NCI-H1930 (cell line): ENCODE measurements around the gene ALK.

Source experiments
- DNase-seq, 2 experiments: peaks; one replicate each; lab custom pipeline; 2025; lab: John Stamatoyannopoulos, UW

ALK gene

DNA sequence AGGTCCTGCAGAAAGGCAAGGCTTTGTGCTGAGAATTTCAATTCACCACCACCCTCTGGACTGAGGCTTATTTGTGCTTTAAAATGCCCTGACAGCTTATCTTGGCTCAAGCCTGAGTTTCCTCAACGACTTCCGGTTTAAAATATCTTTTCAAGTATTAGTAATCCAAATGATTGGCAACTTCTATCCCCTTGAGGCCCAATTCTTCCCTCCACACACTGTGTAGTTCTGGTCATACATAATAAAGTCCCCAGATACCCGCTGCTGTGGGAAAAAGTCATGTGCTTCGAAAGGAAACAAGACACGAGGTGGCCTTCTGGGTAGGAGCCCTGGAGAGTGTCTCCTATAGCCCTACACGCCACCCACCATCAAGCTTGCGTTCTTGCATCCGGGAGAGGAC, 393.4 kb downstream of the ALK start:
- DNase-seq, result no peak

- no peak for DNase-seq
Observed at GRCh38 chr2:29526587-29527586, 394.5 kb downstream of the ALK start.

GRCh38 chr2:29525921-29526320, 395.5 kb downstream of the ALK start:
- DNase-seq, result no peak

- no peak for DNase-seq
Observed at GRCh38 chr2:29524652-29525051, 396.7 kb downstream of the ALK start.

- DNase-seq, result no peak
Observed at GRCh38 chr2:29522951-29523669, 398.3 kb downstream of the ALK start.

DNA sequence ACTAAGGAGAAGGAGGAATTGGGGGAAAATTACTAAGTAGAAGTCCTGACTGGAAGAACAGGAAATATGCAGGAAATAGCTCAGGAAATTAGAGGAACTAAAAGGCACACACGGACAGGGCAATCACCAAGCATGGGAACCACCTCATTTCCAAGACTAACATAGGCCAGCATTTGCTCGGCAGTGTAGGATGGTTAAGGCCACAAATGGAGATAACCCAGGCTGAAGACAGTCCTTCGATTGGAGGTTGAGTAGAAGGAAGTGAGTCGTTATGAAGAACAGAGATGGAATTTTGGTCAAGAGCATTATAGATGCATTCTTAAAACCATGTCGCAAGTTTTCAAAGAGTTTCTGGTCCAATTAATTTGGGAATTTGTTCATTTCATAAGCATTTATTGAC, 401.4 kb downstream of the ALK start:
- no peak for DNase-seq

- no peak for DNase-seq
Observed at GRCh38 chr2:29519338-29519925, 402.0 kb downstream of the ALK start.

DNA sequence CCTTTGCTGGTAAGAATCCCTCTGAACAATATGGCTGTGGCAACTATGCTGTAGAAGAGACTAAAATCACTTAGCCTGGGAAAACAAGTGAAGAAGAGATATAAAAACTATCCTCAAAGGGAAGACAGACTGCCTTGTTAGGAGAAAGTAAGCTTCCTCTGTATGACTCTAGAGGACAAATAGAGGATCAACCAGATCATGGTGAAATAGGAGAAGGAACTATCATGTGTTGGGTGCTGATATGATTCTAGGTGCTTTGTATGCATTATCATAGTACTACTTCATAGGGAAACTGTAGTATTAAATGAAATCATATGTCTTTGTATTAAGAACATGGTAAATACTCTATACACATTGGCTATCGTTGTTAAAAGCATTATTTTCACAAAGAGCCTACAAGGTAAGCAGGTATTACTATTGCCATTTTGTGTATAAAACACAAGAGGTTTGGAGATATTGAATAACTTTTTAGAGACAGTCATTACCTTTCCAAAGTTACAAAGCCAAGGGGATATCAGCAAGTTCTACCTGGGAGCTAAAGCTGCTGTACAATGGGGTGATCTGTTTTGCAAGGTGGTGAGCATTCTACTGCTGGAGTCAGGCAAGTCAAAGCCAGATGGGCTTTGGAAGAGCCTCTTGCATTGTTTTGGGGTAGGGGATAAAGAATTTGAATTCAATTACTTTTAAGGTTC, 402.6 kb downstream of the ALK start:
- no peak for DNase-seq

DNA sequence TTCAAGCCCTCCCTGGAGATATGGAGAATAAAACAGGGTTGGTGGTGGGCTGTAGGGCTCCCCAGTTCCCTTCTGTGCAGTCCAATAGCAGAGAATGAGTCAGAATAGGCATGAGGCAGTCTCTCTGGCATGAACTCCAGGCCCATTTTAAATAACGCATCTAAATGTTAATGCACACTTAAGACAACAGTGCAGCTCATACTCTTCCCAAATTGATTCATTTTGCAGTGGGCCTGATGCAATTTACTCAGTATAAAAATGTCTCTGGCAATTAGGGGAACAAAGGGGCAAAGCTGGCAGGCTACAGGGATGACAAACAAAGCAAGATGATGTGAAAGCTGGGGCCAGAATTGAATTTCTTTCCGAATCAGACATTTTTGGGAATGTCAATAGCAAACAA, 403.4 kb downstream of the ALK start:
- DNase-seq, result no peak

DNA sequence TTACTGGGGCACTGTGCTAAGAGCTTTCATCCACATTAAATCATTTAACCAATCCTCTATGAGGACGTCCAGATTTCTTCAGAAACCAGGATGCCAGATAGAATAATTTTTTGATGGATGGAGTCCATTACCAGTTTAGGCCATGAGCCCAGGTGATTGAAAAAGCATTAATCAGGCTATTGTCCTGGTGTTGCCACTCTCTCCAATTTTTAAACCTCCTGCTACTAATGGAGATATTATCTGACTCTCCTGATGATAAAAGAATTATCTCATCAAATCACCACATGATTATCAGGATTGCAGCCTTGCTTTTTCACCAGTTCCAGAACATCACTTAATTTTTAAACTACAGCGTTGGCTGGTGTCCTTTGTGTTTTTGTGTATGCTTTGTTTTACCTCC, 404.0 kb downstream of the ALK start:
- no peak for DNase-seq

GRCh38 chr2:29516767-29517166, 404.6 kb downstream of the ALK start:
- DNase-seq, result no peak

- no peak for DNase-seq
Observed at GRCh38 chr2:29509878-29510277, 411.5 kb downstream of the ALK start.

DNA sequence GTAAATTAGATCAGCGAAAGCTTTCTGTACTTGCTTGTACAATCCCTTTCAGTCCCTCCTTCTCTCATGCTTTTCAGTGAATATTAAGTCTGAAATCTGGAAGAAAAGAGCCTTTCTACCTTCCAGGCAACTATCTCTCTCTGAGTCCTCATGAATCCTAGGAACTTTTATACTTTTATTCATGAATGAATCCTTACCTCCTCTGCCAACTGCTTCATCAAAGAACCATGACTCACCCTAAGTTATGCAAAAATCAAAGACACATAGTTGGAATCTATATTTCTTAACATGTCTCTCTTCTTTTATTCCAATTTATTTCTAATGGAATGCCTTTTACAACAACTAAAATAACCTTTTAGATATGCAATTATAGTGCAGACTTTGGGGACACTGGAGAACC, 412.0 kb downstream of the ALK start:
- no peak for DNase-seq

DNA sequence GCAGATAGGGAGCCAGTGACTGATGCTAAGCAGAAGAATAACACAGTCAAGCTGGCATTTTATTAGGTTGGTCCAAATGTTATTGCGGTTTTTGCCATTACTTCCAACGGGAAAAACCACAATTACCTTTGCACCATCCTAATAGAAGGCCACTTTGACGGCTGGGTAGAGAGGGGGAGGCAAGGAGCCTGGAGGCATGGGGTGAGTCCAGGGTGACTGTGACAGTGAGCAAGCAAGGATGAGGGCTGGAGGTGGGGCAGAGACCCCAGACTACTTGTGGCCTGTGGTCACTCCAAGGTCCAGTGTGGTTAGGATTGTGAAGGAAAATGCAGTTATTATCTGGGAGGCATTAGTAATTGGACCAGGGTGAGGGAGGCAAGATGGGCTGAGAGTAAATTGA, 416.6 kb downstream of the ALK start:
- DNase-seq, result no peak

DNA sequence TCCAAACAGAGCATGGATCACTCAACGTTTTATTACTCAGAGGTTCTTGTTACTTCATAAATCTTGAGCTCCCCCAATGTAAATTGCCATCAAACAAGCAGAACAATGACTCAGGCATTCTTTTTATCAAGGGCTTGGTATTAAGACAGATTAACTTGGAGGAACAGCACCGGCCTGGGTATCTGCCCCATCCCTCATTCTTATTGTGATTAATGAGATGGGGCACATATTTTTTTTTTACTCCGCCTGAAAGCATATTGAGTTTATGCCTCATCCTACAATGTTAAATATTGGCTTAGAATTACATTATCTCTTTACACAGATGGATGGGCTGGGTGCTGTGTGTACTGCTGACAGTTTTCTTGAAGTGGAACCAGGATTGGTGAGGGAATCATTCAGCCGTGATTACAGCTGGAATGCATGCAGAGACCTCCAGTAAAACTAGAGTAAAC, 418.9 kb downstream of the ALK start:
- no peak for DNase-seq

GRCh38 chr2:29497375-29497774, 424.0 kb downstream of the ALK start:
- DNase-seq, result no peak

DNA sequence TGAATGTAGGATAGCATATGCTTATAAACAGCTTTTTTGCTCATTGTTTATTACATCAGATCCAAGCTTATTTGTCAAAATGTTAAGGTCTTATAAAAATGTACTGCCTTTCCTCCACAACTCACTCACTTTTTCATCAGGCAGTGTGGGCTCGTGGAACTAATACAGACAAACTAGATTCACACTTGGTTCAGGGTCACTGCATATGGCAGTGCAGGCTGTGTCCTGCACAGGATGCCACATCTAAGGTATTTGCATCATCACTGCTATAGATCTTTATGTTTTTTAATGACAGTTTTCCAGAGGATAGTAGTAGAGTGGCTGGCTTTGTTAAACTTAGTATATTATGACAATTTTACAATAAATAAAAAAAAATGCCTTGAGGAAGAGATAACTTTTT, 425.2 kb downstream of the ALK start:
- no peak for DNase-seq

DNA sequence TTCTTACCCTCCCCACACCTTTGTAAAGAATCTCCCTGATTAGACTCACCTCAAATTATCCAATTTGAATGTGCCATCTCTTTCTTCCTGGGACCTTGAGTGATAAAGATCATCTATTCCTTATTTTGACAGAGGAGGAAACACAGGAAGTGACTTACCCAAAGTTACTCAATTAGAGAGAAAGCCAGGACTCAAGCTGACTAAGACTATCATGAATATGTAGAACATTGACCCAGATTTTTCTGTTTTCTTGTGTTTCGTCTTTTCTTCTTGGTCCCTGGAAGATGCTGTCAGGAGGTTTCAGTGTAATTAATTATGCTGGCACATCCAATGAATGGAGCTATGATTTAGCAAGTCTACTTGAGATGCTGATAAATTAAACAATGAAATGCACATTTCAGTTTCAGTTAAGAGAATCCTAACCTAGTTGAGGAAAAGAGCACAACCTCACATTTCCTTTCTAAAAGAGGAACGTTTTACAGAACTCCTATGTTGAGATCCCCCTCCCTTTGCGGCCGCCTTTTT, 425.8 kb downstream of the ALK start:
- DNase-seq, result no peak

DNA sequence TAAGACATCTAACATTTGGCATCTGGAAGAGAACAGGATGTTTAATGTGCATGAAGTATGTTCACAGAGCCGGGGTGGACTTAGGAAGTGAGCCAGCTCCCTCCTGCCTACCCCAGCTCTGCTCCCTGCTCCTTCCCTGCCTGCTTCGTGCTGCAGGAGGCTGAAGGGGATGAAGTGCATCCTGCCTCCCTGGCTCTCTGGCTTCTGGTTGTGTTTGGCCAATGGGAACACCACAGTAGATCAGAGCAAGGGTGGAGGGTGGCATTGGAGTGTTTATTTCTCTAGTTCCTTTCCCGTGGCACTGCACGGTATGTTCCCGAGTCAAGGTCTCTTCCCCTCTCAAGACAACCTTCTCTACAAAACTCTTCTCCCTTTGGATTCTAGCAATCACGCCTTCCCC, 426.3 kb downstream of the ALK start:
- DNase-seq, result no peak

DNA sequence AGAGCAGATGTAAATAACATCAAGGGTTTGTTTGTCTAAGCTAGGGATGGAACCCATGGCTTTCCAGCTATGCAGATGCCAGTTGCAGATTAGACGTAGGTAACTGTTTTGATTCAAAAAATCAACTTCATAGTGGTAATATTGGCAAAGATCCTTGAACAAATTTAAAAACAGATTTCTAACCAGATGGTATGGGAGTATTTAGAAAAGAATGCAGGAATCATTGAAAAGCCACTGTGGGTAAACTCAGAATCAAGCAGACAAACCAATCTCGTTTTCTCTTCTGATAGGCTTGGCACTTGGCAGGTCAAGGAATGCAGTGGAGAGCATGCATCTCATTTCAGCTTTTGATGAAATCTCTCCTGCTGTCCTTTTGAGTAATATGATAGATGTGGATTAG, 428.7 kb downstream of the ALK start:
- no peak for DNase-seq

DNA sequence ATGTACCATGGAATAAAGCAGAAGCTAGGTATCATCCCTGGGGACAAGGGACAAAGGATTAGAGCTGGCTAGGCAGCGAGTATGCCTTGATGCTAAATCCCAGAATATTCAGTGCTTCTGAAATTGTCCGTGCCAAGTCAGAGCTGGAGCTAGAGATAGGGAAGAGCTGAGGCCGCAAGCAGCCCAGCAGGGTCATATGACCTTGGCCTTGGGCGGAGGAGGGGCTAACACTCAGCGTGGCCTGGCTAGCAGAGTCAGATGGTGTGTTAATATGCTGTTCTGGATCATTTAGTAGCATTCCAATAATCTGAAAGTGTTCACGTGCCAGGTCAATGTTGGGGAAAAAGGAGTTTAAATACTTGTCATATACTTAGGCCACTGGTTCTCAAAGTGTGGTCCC, 431.3 kb downstream of the ALK start:
- DNase-seq, result no peak

DNA sequence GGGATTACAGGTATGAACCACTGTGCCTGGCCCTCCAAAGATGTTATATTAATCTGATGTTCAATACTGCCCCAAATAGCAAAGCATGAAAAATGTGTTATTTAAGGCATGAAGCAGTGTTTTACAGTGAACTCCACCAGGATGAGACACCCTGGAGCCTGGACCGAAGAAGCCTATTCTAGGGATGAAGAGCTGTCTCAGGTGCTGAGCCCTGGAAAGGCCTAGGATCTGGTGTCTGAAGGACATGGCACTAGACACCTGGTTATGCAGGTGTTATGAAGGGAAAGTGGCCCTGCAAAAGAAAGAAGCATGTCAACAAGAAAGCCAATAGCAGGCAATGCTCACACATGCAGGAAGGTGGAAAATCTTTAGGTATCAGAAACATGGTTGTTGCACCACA, 431.8 kb downstream of the ALK start:
- DNase-seq, result no peak
